GM12801 (cell line): Measurements from ENCODE around the gene AMER1.

Source experiments
- CTCF ChIP-seq: IDR thresholded peaks from one replicate; pipeline ENCODE4 v1.5.1; 2011; ENCODE audit warnings: control low read depth; ENCODE audit not compliant: insufficient read length; ENCODE audit errors: extremely low read depth

The AMER1 gene

DNA sequence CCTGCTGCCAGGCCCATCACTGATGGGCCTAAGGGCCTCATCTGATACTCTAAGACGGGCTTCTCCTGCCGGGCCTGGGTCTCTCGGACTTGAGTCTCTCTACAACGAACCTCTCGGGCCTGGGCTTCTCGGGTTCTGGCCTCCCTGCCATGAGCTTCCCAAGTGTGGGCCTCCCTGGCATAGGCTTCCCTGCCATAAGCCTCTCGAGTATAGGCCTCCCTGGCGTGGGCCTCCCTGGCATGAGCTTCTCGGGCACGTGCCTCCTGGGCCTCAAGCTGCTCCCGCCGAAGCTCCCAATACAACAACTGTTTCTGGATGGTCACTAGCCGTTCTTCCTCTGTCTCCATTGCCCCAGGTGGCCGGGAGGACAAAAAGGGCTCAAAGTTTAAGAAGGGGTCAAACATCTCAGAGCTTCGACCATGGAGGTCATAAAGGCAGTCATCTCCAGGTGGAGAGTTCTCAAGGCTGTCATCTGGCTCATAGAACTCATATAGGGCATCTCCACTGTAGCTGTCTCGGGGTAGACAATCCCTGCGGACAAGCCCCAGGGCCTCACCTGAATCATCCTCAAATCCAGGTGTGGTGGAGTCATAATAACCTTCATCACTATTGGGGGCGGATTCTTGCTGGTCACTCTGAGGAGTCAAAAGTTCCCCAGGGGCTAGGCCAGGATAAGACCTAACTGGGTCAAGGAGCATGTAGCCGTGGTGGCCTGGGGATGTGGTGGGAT lies 14.1 kb downstream of the AMER1 start:
- TF ChIP-seq CTCF: no peak

DNA sequence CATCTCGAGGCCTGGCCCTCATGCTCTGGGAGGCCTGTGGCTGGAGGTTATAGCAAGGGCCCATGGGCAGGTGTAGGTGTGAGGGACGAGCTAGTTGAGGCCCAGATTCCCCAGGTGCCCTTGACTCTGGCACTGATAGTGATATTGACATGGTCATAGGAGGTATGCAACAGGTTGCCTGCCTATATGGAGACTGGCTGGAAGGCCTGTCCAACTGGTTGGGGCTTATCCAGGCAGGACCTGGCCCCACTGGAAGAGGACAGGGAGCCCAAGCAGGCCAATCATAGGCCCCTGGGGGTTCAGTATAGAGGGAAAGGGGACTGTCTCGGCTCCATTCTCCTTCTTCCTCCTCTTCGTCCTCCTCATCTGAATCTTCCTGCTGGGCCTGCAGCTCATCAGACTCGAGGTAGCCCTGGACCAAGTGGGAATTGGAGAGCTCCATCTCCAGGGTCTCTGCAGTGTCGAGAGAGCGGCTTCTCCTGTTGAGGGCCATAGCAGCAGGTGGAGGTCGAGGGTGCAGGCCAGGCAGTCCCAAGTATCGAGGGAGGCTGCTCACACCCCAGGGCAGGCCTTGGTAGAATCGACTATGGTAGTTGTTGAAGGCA lies 15.3 kb downstream of the AMER1 start:
- no peak for TF ChIP-seq CTCF

GRCh38 chrX:64188901-64189300 lies 16.6 kb downstream of the AMER1 start:
- TF ChIP-seq CTCF: no peak

GRCh38 chrX:64187762-64188150 lies 17.8 kb downstream of the AMER1 start:
- TF ChIP-seq CTCF: no peak

DNA sequence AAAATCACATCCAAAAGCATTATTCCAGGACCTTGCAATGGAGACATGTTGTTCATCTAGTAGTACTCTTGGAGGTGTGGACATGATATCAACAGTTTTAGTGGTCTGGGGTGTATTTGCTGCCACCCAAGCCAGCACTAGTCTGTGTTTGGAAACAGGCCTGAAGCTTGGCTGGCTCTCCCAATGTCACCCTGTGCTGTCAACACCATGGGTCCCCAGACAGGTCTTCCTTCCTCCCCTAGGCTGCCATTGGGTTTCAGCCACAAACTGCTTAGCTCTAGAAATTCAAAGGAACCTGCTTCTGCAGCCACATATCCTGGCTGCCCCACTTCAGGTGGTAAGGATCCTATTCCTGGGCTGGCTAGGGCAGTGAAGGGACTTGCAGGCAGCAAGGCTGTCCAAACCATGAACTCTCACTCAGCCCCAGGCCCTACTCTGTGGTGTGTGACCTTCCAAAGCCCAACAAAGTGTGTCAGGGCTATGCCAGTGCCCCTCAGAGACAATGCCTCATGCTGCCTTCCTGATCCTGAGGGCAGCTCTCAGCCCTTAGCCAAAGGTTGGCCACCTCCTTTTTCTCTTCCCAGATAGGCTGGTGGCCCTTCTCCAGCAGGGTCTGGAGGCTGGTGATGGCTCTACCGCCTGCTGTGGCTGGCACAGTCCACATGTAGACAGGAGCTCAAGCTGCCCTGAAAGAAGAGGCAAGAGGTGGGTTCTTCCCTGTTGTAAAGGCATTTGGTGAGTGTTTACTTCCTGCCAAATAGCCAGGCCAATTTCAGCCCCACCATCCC lies 18.3 kb downstream of the AMER1 start:
- no peak for TF ChIP-seq CTCF

- no peak for TF ChIP-seq CTCF
Measured at GRCh38 chrX:64184396-64184795, 21.1 kb downstream of the AMER1 start.

DNA sequence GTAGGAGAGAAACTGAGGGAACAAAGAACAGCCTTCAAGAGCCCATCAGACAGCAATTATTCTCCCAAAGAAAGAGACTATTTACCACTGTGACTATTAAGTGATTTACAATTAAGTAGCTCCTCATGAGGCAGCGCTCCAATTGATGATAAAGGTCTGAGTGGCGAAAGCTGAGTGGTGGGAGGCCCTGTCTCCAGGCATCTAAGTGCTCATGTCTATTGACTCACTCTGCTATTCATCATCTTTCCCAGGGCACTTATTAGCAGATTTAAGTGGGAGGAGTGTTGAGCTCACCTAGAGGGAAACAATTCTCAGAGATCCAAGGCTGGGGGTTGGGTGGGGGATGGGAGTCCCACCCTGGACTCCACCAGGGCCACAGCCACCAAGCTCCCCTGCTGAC lies 23.3 kb downstream of the AMER1 start:
- TF ChIP-seq CTCF: no peak
